ENCODE measurements around the gene ADCY10. TPM values are rescaled to one million over a fixed set of nuclear protein-coding genes. Genes with fewer than 3 reads are reported as not detected.

The ADCY10 gene
- total RNA-seq, 3 donors from 2014 or later (not counting 1 experiment from before 2014, with no cell fraction given), result 0.42 to 1.00 TPM; not detected in 1

DNA sequence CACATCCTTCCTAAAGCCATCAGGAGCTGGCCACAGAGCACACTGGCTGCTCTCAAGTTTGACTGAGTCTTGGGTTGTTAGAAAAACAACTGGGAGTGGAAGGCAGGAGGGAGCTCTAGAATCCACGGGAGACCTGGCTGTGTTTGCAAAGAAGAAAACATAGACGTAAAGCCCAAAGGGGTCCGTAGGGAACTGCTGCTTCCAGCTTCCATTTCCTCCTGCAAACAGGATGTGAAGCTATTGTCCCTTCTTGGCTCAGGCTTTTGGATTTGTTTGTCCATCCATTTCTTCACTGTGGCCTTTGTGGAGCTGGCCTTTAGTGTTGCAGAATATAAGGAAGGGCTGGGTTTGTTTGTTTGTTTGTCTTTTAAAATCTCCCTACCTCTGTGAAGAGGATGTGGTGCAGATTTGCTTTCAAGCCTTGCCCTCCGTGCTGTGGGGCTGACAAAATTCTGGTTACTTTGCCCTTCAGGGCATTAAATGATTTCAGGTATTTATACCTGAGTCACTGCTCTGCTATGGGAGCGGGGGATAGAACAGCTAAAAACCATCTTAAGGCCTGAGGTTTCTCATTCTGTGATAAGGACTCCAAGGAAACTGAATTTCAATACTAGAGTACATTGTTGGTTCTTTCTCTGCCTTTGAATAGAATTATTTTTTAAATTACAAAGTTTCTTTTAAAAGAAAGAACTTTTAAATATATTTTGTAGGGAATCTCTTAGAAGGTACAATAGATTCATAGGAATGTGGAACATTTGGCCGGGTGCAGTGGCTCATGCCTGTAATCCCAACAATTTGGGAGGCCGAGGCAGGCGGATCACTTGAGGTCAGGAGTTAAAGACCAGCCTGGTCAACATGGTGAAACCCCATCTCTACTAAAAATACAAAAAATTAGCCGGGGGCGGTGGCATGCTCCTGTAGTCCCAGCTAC is 117.9 kb downstream of the ADCY10 start:
- Mint-ChIP-seq H3K27ac (no peak overlapping the region), H3K4me1 (no peaks in the 10 kb centered on the region), H3K4me3 (no peak overlapping the region), H3K36me3 (no peaks in the 10 kb centered on the region), H3K27me3 (ENCODE audit: low read depth in 2 of 2) (no peaks in the 10 kb centered on the region), H3K9me3 (no peaks in the 10 kb centered on the region)
- Histone ChIP-seq H3K9me3 (ENCODE audit: control insufficient read depth, insufficient read depth, low read length) (no peaks in the 10 kb centered on the region), H3K36me3 (ENCODE audit: control insufficient read depth, insufficient read depth, low read length) (no peaks in the 10 kb centered on the region), H3K4me1 (ENCODE audit: control insufficient read depth, insufficient read depth, low read length) (no peaks in the 10 kb centered on the region), H3K4me3 (ENCODE audit: low read length) (no peak overlapping the region), H3K27ac (ENCODE audit: low read length) (no peak overlapping the region), H3K27me3 (ENCODE audit: control insufficient read depth, insufficient read depth, low read length) (no peaks in the 10 kb centered on the region)
- no peak for ATAC-seq
- WGBS (ENCODE audit: insufficient coverage), result 87% methylated on average over 8 of the region's 10 CpGs
- TF ChIP-seq CTCF (IDR thresholded peaks at IDR 0.05), result no peak
- DNase-seq, result no peak
- intact Hi-C loops (cut with micrococcal nuclease), result no loop called here

DNA sequence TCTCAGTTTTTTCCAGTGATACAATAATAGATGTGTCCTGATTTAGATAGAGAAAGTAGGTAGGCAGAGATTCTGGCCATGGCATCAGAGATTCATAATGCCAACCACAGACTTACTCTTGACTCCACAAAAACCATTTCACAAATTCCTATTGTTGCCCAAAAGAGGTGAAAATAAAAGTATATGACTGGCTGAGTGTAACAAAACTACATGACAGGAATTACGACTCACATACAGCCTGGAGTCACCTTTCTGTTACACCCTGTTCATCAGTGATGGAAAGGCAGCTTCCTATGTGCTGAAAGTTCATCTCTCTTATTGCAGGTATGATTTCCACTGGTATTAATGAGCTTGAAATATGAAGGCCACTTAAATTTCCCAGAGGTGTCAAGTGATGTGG is 119.9 kb downstream of the ADCY10 start:
- DNase-seq (no peak), ATAC-seq (no peak)
- Mint-ChIP-seq H3K27ac (no peak overlapping the region), H3K27me3 (ENCODE audit: low read depth in 2 of 2) (no peaks in the 10 kb centered on the region), H3K4me1 (no peaks in the 10 kb centered on the region), H3K9me3 (no peaks in the 10 kb centered on the region), H3K4me3 (no peak overlapping the region), H3K36me3 (no peaks in the 10 kb centered on the region)
- Histone ChIP-seq H3K36me3 (ENCODE audit: control insufficient read depth, insufficient read depth, low read length) (no peaks in the 10 kb centered on the region), H3K27ac (ENCODE audit: low read length) (no peak overlapping the region), H3K4me3 (ENCODE audit: low read length) (no peak overlapping the region), H3K4me1 (ENCODE audit: control insufficient read depth, insufficient read depth, low read length) (no peaks in the 10 kb centered on the region), H3K9me3 (ENCODE audit: control insufficient read depth, insufficient read depth, low read length) (no peaks in the 10 kb centered on the region), H3K27me3 (ENCODE audit: control insufficient read depth, insufficient read depth, low read length) (no peaks in the 10 kb centered on the region)
- TF ChIP-seq CTCF (IDR thresholded peaks at IDR 0.05), result no peak
- intact Hi-C loops (cut with micrococcal nuclease), result no loop called here
- 88% methylated on average over 1 of the region's 1 CpG for WGBS (ENCODE audit: insufficient coverage)

GRCh38 chr1:167792188-167792565 is 121.8 kb downstream of the ADCY10 start:
- ATAC-seq, result no peak
- no peak for TF ChIP-seq CTCF (IDR thresholded peaks at IDR 0.05)

More at GRCh38 chr1:167792188-167792565, 121.8 kb downstream of the ADCY10 start:
- no peak for DNase-seq
- Histone ChIP-seq H3K36me3 (ENCODE audit: control insufficient read depth, insufficient read depth, low read length) (no peaks in the 10 kb centered on the region), H3K4me1 (ENCODE audit: control insufficient read depth, insufficient read depth, low read length) (no peaks in the 10 kb centered on the region), H3K27ac (ENCODE audit: low read length) (no peak overlapping the region), H3K27me3 (ENCODE audit: control insufficient read depth, insufficient read depth, low read length) (no peaks in the 10 kb centered on the region), H3K9me3 (ENCODE audit: control insufficient read depth, insufficient read depth, low read length) (no peaks in the 10 kb centered on the region), H3K4me3 (ENCODE audit: low read length) (no peak overlapping the region)
- Mint-ChIP-seq H3K9me3 (no peaks in the 10 kb centered on the region), H3K27me3 (ENCODE audit: low read depth in 2 of 2) (no peaks in the 10 kb centered on the region), H3K4me1 (no peaks in the 10 kb centered on the region), H3K4me3 (no peak overlapping the region), H3K36me3 (no peaks in the 10 kb centered on the region), H3K27ac (no peak overlapping the region)
- WGBS (ENCODE audit: insufficient coverage), result 90% methylated on average over 2 of the region's 4 CpGs
- intact Hi-C loops (cut with micrococcal nuclease), result no loop called here

Data from natural killer cell (primary cell).